Measurements from ENCODE around the gene GRPEL1.

GRCh38 chr4:7087036-7087435, 19.2 kb upstream of the GRPEL1 start:
- TF ChIP-seq POLR2A (IDR thresholded peaks at IDR 0.05) (no peak), CTCF (IDR thresholded peaks at IDR 0.05) (no peak)
